OCI-LY7 (cell line): ENCODE results near the gene TMEM132E.

ENCODE experiments used
- CTCF ChIP-seq: fragments of 200-600 bp; sonication (generic); conservative IDR thresholded peaks from 2 replicates; pipeline ENCODE4 v1.5.1; 2014; ENCODE audit warnings: mild to moderate bottlenecking, antibody characterized with exemption, low read length, moderate library complexity, mixed read lengths
- EZH2phosphoT487 ChIP-seq: fragments of 200-600 bp; sonication (generic); IDR thresholded peaks from 2 replicates; pipeline ENCODE4 v1.6.1; 2018; ENCODE audit warnings: low read depth, borderline replicate concordance, mild to moderate bottlenecking, mixed run types, antibody characterized with exemption, low read length, moderate library complexity, mixed read lengths

- TF ChIP-seq CTCF (no peak), EZH2phosphoT487 (no peak)
Observed at GRCh38 chr17:34672176-34672785, 92.9 kb downstream of the TMEM132E start.
